GM23338 (cell line): ENCODE results near the gene CCR7.

Source experiments
- CTCF ChIP-seq, 2 experiments: fragments of 200-600 bp in 1 of 2; sonication (generic) in 1 of 2; conservative IDR thresholded peaks; 2 replicates each; pipeline versions ENCODE4 v1.5.1 to v1.6.1; 2016 to 2017; ENCODE audit warnings: antibody characterized with exemption in 2 of 2, low read depth in 2 of 2, mild to moderate bottlenecking in 2 of 2, moderate library complexity in 1 of 2
- ETS1 ChIP-seq: IDR thresholded peaks from 2 replicates; pipeline ENCODE4 v1.6.1; 2016; ENCODE audit warnings: antibody characterized with exemption
- EZH2phosphoT487 ChIP-seq: fragments of 200-600 bp; sonication (generic); IDR thresholded peaks from one replicate; pipeline ENCODE4 v1.8.1; 2018; ENCODE audit warnings: antibody characterized with exemption; ENCODE audit not compliant: unreplicated experiment
- ZNF114 ChIP-seq: fragments of 250-450 bp; sonication (Bioruptor Pico); IDR thresholded peaks from 2 replicates; pipeline ENCODE4 v1.5.0; 2020; ENCODE audit warnings: mild to moderate bottlenecking, moderate library complexity

- no peak for TF ChIP-seq CTCF (conservative IDR thresholded peaks at IDR 0.05; ENCODE audit: low read depth in 2 of 2)
- TF ChIP-seq EZH2phosphoT487, result no peak
- TF ChIP-seq ETS1, result no peak
- TF ChIP-seq ZNF114, result no peak
Measured at GRCh38 chr17:40519089-40519775, 46.0 kb downstream of the CCR7 start.
